IMR-90 (cell line): Measurements from ENCODE around the gene NCAM1. TPM values are rescaled to one million over a fixed set of nuclear protein-coding genes. Genes with fewer than 3 reads are reported as not detected.

Experiments
- ATAC-seq: fragments of 200-7000 bp; cut with Tn5 transposase; 2 replicates; pipeline ENCODE4 v1.9.1; 2020; ENCODE audit warnings: low read depth, mild to moderate bottlenecking, moderate library complexity
- BruUV-seq: library from RNA; stranded (reverse); fragments of 400-500 nt; replicated peaks from 2 replicates; lab custom pipeline; 2021; lab: Mats Ljungman, UMichigan
- CTCF ChIA-PET: fragments of 300-600 bp; formaldehyde crosslinking; extraction: SDS; loops from one replicate; lab custom pipeline; 2021; ENCODE audit warnings: antibody characterized with exemption; lab: Yijun Ruan, JAX
- POLR2A ChIA-PET: fragments of 300-600 bp; sonication (Branson Sonifier 250); formaldehyde crosslinking; loops from one replicate; lab custom pipeline; 2022; ENCODE audit warnings: antibody characterized with exemption; ENCODE audit not compliant: unreplicated experiment; lab: Charles Lee
- DNase-seq: peaks from one replicate; pipeline ENCODE4 v3.0.0; 2013
- H2AFZ ChIP-seq: replicated peaks from 2 replicates; pipeline ENCODE3; 2013; ENCODE audit warnings: low read length, mild to moderate bottlenecking; ENCODE audit not compliant: poor library complexity
- H2AK5ac ChIP-seq: 2 replicates; pipeline ENCODE4 v1.6.1; 2013; ENCODE audit warnings: low read depth, low read length, inconsistent platforms
- H2AK9ac ChIP-seq: replicated peaks from 2 replicates; pipeline ENCODE3; 2013; ENCODE audit warnings: mild to moderate bottlenecking, low read depth, low read length, moderate library complexity; ENCODE audit not compliant: poor library complexity
- H2BK120ac ChIP-seq: 2 replicates; pipeline ENCODE4 v1.6.1; 2013; ENCODE audit warnings: low read depth, low read length, inconsistent platforms
- H2BK15ac ChIP-seq: 3 replicates; pipeline ENCODE4 v1.6.1; 2013; ENCODE audit warnings: low read depth, low read length, inconsistent platforms
- H2BK20ac ChIP-seq: 2 replicates; pipeline ENCODE4 v1.6.1; 2013; ENCODE audit warnings: low read depth, mild to moderate bottlenecking, inconsistent platforms, low read length, moderate library complexity
- H2BK5ac ChIP-seq: 2 replicates; pipeline ENCODE4 v1.6.1; 2013; ENCODE audit warnings: mild to moderate bottlenecking, low read depth, low read length, inconsistent platforms; ENCODE audit not compliant: poor library complexity, severe bottlenecking
- H3K14ac ChIP-seq: replicated peaks from 2 replicates; pipeline ENCODE4 v1.6.1; 2013; ENCODE audit warnings: low read depth, low read length, inconsistent platforms
- H3K18ac ChIP-seq: 2 replicates; pipeline ENCODE4 v1.6.1; 2013; ENCODE audit warnings: low read depth, low read length, control low read depth
- H3K23ac ChIP-seq: 2 replicates; pipeline ENCODE4 v1.6.1; 2013; ENCODE audit warnings: low read depth, low read length, inconsistent platforms
- H3K27ac ChIP-seq: 2 replicates; pipeline ENCODE4 v1.5.1; 2013; ENCODE audit warnings: mild to moderate bottlenecking, control low read depth, low read length; ENCODE audit not compliant: insufficient read depth
- H3K27me3 ChIP-seq: 2 replicates; pipeline ENCODE4 v1.6.1; 2013; ENCODE audit warnings: low read length; ENCODE audit not compliant: control insufficient read depth, insufficient read depth
- H3K36me3 ChIP-seq: 2 replicates; pipeline ENCODE4 v1.6.1; 2013; ENCODE audit warnings: low read length, mixed read lengths; ENCODE audit not compliant: control insufficient read depth, insufficient read depth
- H3K4ac ChIP-seq: 2 replicates; pipeline ENCODE4 v1.6.1; 2013; ENCODE audit warnings: low read depth, low read length, inconsistent platforms
- H3K4me1 ChIP-seq: 2 replicates; pipeline ENCODE4 v1.6.1; 2013; ENCODE audit warnings: low read length, mixed read lengths; ENCODE audit not compliant: control insufficient read depth, insufficient read depth
- H3K4me2 ChIP-seq: 2 replicates; pipeline ENCODE4 v1.6.1; 2013; ENCODE audit warnings: low read depth, mild to moderate bottlenecking, control low read depth, low read length, moderate library complexity
- H3K4me3 ChIP-seq: 2 replicates; pipeline ENCODE4 v1.5.1; 2013; ENCODE audit warnings: low read depth, mild to moderate bottlenecking, control low read depth, low read length, moderate library complexity; ENCODE audit not compliant: insufficient read depth
- H3K56ac ChIP-seq: 2 replicates; pipeline ENCODE4 v1.6.1; 2013; ENCODE audit warnings: low read length, inconsistent platforms; ENCODE audit not compliant: insufficient read depth; ENCODE audit errors: extremely low read depth
- H3K79me1 ChIP-seq, 2 experiments: 2 replicates each; pipeline ENCODE4 v1.6.1; 2013; ENCODE audit warnings: low read length in 2 of 2, inconsistent platforms in 1 of 2, low read depth in 1 of 2
- H3K9ac ChIP-seq: 2 replicates; pipeline ENCODE4 v1.6.1; 2013; ENCODE audit warnings: low read depth, low read length, control low read depth
- H3K9me1 ChIP-seq: 2 replicates; pipeline ENCODE4 v1.6.1; 2013; ENCODE audit warnings: low read length, inconsistent platforms; ENCODE audit not compliant: insufficient read depth
- H3K9me3 ChIP-seq: 2 replicates; pipeline ENCODE4 v1.6.1; 2013; ENCODE audit warnings: low read length; ENCODE audit not compliant: control insufficient read depth, insufficient read depth
- H4K20me1 ChIP-seq: 2 replicates; pipeline ENCODE4 v1.6.1; 2013; ENCODE audit warnings: low read length, inconsistent platforms; ENCODE audit not compliant: insufficient read depth
- H4K5ac ChIP-seq: 2 replicates; pipeline ENCODE4 v1.6.1; 2013; ENCODE audit warnings: mild to moderate bottlenecking, low read depth, low read length, control low read depth
- H4K8ac ChIP-seq, 2 experiments: 2 replicates each; pipeline ENCODE4 v1.6.1; 2013; ENCODE audit warnings: low read depth in 2 of 2, low read length in 2 of 2, control low read depth in 1 of 2, inconsistent platforms in 1 of 2
- H4K91ac ChIP-seq: 2 replicates; pipeline ENCODE4 v1.6.1; 2013; ENCODE audit warnings: low read depth, low read length, inconsistent platforms; ENCODE audit not compliant: insufficient read depth
- CHD1 ChIP-seq: IDR thresholded peaks from 2 replicates; pipeline ENCODE4 v1.6.1; 2012; ENCODE audit warnings: low read depth, low read length, improper control_type of control experiment
- MAFK ChIP-seq: IDR thresholded peaks from 2 replicates; pipeline ENCODE4 v1.6.1; 2012; ENCODE audit warnings: low read depth, low read length, improper control_type of control experiment
- MAZ ChIP-seq: IDR thresholded peaks from 2 replicates; pipeline ENCODE4 v1.6.1; 2012; ENCODE audit warnings: low read depth, mild to moderate bottlenecking, low read length, improper control_type of control experiment, moderate library complexity, borderline replicate concordance
- MXI1 ChIP-seq: IDR thresholded peaks from 2 replicates; pipeline ENCODE4 v1.6.1; 2012; ENCODE audit warnings: low read depth, mild to moderate bottlenecking, low read length, moderate library complexity, borderline replicate concordance
- POLR2A ChIP-seq: IDR thresholded peaks from 2 replicates; pipeline ENCODE4 v1.6.1; 2012; ENCODE audit warnings: mild to moderate bottlenecking, low read depth, low read length
- RCOR1 ChIP-seq: IDR thresholded peaks from 2 replicates; pipeline ENCODE4 v1.6.1; 2012; ENCODE audit warnings: mild to moderate bottlenecking, low read length, improper control_type of control experiment; ENCODE audit not compliant: insufficient replicate concordance
- RFX5 ChIP-seq: IDR thresholded peaks from 2 replicates; pipeline ENCODE4 v1.8.0; 2012; ENCODE audit warnings: low read depth, mild to moderate bottlenecking, low read length, moderate library complexity
- SMC3 ChIP-seq: fragments of 150-350 bp; IDR thresholded peaks from 2 replicates; pipeline ENCODE4 v1.6.1; 2016; ENCODE audit warnings: low read depth, mild to moderate bottlenecking, antibody characterized with exemption, low read length, moderate library complexity
- WGBS, 2 experiments: methylation state at CpG; one replicate each; pipeline versions ENCODE4 v1.1.5 to v1.1.7; 2013; ENCODE audit warnings: missing lambda C conversion rate in 2 of 2; ENCODE audit not compliant: insufficient read length in 1 of 2; ENCODE audit errors: extremely low coverage in 2 of 2; 5-methylcytosine and 5-hydroxymethylcytosine counted together
- dilution Hi-C: fragments of 300-500 bp; cut with HindIII; formaldehyde crosslinking; loops from one replicate; pipeline ENCODE4 v1.14.3; 2018; ENCODE audit warnings: low sequenced_read_pairs; ENCODE audit not compliant: unreplicated experiment
- in situ Hi-C: fragments of 300-500 bp; cut with MboI; formaldehyde crosslinking; loops from 3 replicates; pipeline ENCODE4 v1.14.3; 2019; ENCODE audit warnings: low sequenced_read_pairs, inconsistent platforms, mixed read lengths
- intact Hi-C: fragments of 100-400 bp; cut with micrococcal nuclease; formaldehyde crosslinking; loops from 2 replicates; pipeline ENCODE4 v1.10.0; 2022
- polyA plus RNA-seq, 3 experiments: library from polyadenylated mRNA; depleted of rRNA; stranded (reverse); fragments of >200 nt; gene quantifications; 2 replicates each; pipeline ENCODE4 v1.2.3, GENCODE V29; 2012; ENCODE audit warnings: low replicate concordance in 1 of 3
- total RNA-seq: library from RNA; depleted of rRNA; stranded (reverse); fragments of >200 nt; gene quantifications from 2 replicates; pipeline ENCODE4 v1.2.3, GENCODE V29; 2012
- TF ChIP-seq, protein P1 (sequence below): fragments of 150-350 bp; IDR thresholded peaks from 2 replicates; pipeline ENCODE4 v1.6.1; 2016; ENCODE audit warnings: low read depth, mild to moderate bottlenecking, low read length, moderate library complexity, borderline replicate concordance
- TF ChIP-seq, protein P2 (sequence below): conservative IDR thresholded peaks from 2 replicates; pipeline ENCODE4 v1.5.1; 2012; ENCODE audit warnings: mild to moderate bottlenecking, low read depth, low read length, improper control_type of control experiment

Gene NCAM1
- total and polyA plus RNA-seq, 2 of the 4 experiments (the other 2 are of a cell fraction) = 0.09 to 0.18 TPM

DNA sequence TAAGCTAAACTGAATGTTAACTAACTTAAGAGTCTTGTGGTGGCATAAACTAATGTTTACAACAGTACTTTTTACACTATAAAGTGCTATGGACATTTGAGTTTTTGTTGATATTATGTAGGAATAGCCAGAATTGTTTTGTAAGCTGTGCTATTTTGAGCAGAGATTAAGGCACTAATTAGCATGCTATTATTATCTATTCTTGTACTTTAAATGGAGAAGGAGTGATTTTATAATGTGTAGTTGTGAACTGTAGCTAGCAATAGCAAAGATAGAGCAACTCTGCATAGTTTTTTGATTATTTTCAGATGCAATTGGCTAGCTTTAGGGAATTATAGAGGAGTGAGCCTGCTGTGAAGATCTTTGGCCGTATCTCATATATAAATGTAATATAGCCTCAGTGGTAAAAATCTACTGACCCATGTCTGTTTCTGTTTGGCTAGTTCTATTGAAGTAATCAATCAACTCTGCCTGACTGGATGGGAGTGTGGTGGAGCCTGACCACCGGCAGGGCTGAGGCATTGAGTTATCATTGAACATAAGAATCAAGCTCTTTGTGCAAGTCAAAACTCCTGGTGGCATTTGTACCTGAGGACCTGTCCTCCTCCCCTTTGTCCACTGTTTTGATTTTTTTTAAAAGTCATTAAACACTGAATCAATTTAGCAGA lies 34.3 kb downstream of the NCAM1 start:
- no peak overlapping the region for H3K4ac ChIP-seq
- no peak overlapping the region for H4K5ac ChIP-seq
- ATAC-seq = no peak
- H3K9me3 ChIP-seq = peaks cover 1% of the 10 kb centered on the region; the same call in 1 of the 2 replicates
- dilution Hi-C loops (no loop called here), intact Hi-C loops (no loop called here), in situ Hi-C loops (no loop called here)
- H2AK9ac ChIP-seq = no peak overlapping the region
- POLR2A ChIA-PET = interaction anchor here (0.5 kb wide), 1 partner anchor 75 kb away, joined by 3 read pairs; no protein-coding TSS in a partner anchor
- DNase-seq = no peak
- no peaks in the 10 kb centered on the region for H3K9me1 ChIP-seq
- no peak overlapping the region for H2AK5ac ChIP-seq
- no TSS peak for BruUV-seq
- no peak overlapping the region for H4K91ac ChIP-seq
- no peak overlapping the region for H2BK120ac ChIP-seq
- no peak overlapping the region for H3K23ac ChIP-seq
- H2BK20ac ChIP-seq = no peak overlapping the region
- no peaks in the 10 kb centered on the region for H3K4me1 ChIP-seq
- TF ChIP-seq, protein P1, sequence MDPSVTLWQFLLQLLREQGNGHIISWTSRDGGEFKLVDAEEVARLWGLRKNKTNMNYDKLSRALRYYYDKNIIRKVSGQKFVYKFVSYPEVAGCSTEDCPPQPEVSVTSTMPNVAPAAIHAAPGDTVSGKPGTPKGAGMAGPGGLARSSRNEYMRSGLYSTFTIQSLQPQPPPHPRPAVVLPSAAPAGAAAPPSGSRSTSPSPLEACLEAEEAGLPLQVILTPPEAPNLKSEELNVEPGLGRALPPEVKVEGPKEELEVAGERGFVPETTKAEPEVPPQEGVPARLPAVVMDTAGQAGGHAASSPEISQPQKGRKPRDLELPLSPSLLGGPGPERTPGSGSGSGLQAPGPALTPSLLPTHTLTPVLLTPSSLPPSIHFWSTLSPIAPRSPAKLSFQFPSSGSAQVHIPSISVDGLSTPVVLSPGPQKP = no peak
- no peak for TF ChIP-seq MXI1
- TF ChIP-seq, protein P2, sequence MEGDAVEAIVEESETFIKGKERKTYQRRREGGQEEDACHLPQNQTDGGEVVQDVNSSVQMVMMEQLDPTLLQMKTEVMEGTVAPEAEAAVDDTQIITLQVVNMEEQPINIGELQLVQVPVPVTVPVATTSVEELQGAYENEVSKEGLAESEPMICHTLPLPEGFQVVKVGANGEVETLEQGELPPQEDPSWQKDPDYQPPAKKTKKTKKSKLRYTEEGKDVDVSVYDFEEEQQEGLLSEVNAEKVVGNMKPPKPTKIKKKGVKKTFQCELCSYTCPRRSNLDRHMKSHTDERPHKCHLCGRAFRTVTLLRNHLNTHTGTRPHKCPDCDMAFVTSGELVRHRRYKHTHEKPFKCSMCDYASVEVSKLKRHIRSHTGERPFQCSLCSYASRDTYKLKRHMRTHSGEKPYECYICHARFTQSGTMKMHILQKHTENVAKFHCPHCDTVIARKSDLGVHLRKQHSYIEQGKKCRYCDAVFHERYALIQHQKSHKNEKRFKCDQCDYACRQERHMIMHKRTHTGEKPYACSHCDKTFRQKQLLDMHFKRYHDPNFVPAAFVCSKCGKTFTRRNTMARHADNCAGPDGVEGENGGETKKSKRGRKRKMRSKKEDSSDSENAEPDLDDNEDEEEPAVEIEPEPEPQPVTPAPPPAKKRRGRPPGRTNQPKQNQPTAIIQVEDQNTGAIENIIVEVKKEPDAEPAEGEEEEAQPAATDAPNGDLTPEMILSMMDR = no peak
- no peak for TF ChIP-seq RFX5
- no peak for TF ChIP-seq MAZ
- TF ChIP-seq POLR2A = no peak
- TF ChIP-seq CHD1 = no peak
- TF ChIP-seq RCOR1 = no peak
- no peak for TF ChIP-seq SMC3
- no peak for TF ChIP-seq MAFK
- no peaks in the 10 kb centered on the region for H3K27me3 ChIP-seq
- H3K36me3 ChIP-seq = no peaks in the 10 kb centered on the region
- H3K9ac ChIP-seq = no peak overlapping the region
- H3K14ac ChIP-seq = no peak overlapping the region
- no peak overlapping the region for H2BK15ac ChIP-seq
- CTCF ChIA-PET = no interaction called here
- H3K18ac ChIP-seq = no peak overlapping the region
- no peaks in the 10 kb centered on the region for H4K20me1 ChIP-seq
- H3K27ac ChIP-seq = no peak overlapping the region
- no peak overlapping the region for H3K4me2 ChIP-seq
- no CpG with 5 or more reads among the region's 2 CpGs for WGBS, 2 experiments
- no peak overlapping the region for H2AFZ ChIP-seq
- H3K4me3 ChIP-seq = no peak overlapping the region
- no peak overlapping the region for H4K8ac ChIP-seq
- H3K79me1 ChIP-seq = no peaks in the 10 kb centered on the region
- no peak overlapping the region for H3K56ac ChIP-seq
- no peak overlapping the region for H2BK5ac ChIP-seq
